Breast epithelium (tissue), 3 donors: ENCODE measurements around the gene DHX9.

Experiments used
- POLR2A ChIP-seq: fragments of 450-650 bp; IDR thresholded peaks from one replicate; pipeline ENCODE4 v1.6.1; 2016; ENCODE audit warnings: antibody characterized with exemption, mild to moderate bottlenecking, moderate library complexity
- TF ChIP-seq, protein P1 (sequence below), 3 donors: fragments of 450-650 bp; IDR thresholded peaks; one replicate each; pipeline ENCODE4 v1.5.1; 2016 to 2017; ENCODE audit warnings: antibody characterized with exemption in 3 of 3, mild to moderate bottlenecking in 3 of 3, moderate library complexity in 3 of 3

DNA sequence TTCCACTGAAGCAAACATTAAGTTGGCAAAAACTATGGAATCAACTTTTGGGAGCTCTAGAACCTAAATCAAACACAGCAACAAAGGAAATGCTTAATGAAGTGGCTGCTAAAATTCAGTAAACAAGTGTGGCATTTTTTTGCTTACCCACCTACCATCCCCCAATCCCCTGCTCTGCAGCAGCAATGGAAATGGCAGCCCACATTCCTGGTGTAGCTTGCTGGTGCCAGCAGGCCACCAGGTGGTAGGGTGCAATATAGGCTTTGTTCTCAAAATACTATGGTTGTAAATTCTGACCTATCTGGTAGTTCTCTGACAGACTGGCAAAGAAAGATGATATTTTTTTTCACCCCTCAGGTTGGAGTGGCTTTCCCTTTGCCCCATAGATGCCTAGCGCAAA is 71.0 kb downstream of the DHX9 start:
- TF ChIP-seq, protein P1, sequence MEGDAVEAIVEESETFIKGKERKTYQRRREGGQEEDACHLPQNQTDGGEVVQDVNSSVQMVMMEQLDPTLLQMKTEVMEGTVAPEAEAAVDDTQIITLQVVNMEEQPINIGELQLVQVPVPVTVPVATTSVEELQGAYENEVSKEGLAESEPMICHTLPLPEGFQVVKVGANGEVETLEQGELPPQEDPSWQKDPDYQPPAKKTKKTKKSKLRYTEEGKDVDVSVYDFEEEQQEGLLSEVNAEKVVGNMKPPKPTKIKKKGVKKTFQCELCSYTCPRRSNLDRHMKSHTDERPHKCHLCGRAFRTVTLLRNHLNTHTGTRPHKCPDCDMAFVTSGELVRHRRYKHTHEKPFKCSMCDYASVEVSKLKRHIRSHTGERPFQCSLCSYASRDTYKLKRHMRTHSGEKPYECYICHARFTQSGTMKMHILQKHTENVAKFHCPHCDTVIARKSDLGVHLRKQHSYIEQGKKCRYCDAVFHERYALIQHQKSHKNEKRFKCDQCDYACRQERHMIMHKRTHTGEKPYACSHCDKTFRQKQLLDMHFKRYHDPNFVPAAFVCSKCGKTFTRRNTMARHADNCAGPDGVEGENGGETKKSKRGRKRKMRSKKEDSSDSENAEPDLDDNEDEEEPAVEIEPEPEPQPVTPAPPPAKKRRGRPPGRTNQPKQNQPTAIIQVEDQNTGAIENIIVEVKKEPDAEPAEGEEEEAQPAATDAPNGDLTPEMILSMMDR (IDR thresholded peaks at IDR 0.05): no peak
- no peak for TF ChIP-seq POLR2A
